IPS-20b (cell line): Measurements from ENCODE around the gene CRAMP1.
A peak's percentile ranks its signal among the peaks of the same experiment; 100 is the strongest.

Source experiments
- H3K27ac ChIP-seq: one replicate; pipeline ENCODE4 v1.5.1; 2013; ENCODE audit warnings: low read length
- H3K27me3 ChIP-seq: 2 replicates; pipeline ENCODE4 v1.6.1; 2013; ENCODE audit warnings: mild to moderate bottlenecking, low read length, inconsistent platforms; ENCODE audit not compliant: insufficient read depth
- H3K36me3 ChIP-seq: 2 replicates; pipeline ENCODE4 v1.6.1; 2013; ENCODE audit warnings: low read depth, mild to moderate bottlenecking, inconsistent platforms, low read length, moderate library complexity; ENCODE audit not compliant: insufficient read depth
- H3K4me1 ChIP-seq: 2 replicates; pipeline ENCODE4 v1.6.1; 2013; ENCODE audit warnings: mild to moderate bottlenecking, control low read depth, inconsistent platforms, low read length, moderate library complexity; ENCODE audit not compliant: insufficient read depth
- H3K4me3 ChIP-seq: 2 replicates; pipeline ENCODE4 v1.5.1; 2013; ENCODE audit warnings: mild to moderate bottlenecking, low read length, inconsistent platforms
- H3K9ac ChIP-seq: 2 replicates; pipeline ENCODE4 v1.6.1; 2013; ENCODE audit warnings: low read depth, mild to moderate bottlenecking, inconsistent platforms, low read length, moderate library complexity
- H3K9me3 ChIP-seq: 2 replicates; pipeline ENCODE4 v1.6.1; 2013; ENCODE audit warnings: mild to moderate bottlenecking, low read depth, low read length, inconsistent platforms; ENCODE audit not compliant: insufficient read depth

CRAMP1 gene, protein sequence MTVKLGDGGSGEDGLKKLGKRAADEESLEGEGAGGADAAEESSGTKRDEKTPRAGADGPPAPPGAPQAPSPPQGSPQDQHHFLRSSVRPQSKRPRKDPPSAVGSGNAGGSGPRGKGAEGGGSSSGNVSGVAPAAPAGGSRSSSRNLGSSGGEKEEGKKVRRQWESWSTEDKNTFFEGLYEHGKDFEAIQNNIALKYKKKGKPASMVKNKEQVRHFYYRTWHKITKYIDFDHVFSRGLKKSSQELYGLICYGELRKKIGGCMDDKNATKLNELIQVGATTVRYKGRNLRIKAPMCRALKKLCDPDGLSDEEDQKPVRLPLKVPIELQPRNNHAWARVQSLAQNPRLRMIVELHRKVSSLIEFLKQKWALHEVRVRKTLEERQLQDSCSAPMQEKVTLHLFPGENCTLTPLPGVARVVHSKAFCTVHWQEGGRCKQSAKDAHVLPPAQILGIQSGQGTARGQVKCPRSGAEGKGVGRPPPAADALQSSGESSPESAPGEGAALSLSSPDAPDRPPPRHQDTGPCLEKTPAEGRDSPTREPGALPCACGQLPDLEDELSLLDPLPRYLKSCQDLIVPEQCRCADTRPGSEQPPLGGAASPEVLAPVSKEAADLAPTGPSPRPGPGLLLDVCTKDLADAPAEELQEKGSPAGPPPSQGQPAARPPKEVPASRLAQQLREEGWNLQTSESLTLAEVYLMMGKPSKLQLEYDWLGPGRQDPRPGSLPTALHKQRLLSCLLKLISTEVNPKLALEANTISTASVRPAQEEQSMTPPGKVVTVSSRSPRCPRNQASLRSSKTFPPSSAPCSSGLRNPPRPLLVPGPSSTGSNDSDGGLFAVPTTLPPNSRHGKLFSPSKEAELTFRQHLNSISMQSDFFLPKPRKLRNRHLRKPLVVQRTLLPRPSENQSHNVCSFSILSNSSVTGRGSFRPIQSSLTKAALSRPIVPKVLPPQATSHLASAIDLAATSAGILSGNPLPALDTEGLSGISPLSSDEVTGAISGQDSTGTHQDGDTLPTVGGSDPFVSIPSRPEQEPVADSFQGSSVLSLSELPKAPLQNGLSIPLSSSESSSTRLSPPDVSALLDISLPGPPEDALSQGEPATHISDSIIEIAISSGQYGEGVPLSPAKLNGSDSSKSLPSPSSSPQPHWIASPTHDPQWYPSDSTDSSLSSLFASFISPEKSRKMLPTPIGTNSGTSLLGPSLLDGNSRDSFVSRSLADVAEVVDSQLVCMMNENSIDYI (N-terminal part only)

GRCh38 chr16:1612320-1613111, at the start of gene CRAMP1:
Gene CRAMP1, plus strand, starts transcription at chr16:1612360. Its CDS starts 2,280 bp downstream, at chr16:1614640.
- Histone ChIP-seq H3K9ac (peak within 1 kb of the TSS; percentile 64; the same call in 1 of the 2 replicates), H3K4me3 (peak within 1 kb of the TSS; percentile 88), H3K4me1 (peaks cover 6% of the 10 kb centered on the region; the same call in 1 of the 2 replicates), H3K27me3 (peaks cover 18% of the 10 kb centered on the region), H3K27ac (no peak within 1 kb of the TSS), H3K36me3 (peaks cover 15% of the 10 kb centered on the region; the same call in 1 of the 2 replicates), H3K9me3 (no peaks in the 10 kb centered on the region)

GRCh38 chr16:1563786-1564185, 48.4 kb upstream of the CRAMP1 start:
- Histone ChIP-seq H3K27ac (no peak overlapping the region), H3K4me1 (no peaks in the 10 kb centered on the region), H3K9me3 (no peaks in the 10 kb centered on the region), H3K36me3 (peaks cover 28% of the 10 kb centered on the region), H3K4me3 (no peak overlapping the region), H3K27me3 (no peaks in the 10 kb centered on the region), H3K9ac (no peak overlapping the region)

DNA sequence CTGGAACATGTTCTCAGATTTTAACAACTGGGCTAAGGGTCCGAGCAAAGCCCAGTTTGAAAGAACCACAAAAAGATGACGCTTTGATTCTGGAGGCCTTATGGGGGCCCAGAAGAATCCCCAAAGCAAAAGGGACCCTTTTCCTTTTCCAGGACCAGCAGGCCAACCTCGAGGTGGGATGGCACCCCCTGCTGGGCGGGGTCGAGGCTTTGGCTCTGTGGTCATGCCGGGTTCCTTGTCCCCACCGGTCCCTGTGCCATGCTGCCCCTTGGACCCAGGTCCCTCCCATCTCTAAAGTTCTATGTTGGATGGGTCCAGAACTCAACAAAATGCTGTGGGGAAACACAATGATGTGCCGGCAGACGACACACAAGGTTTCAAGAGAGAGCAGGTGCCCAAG, 47.8 kb upstream of the CRAMP1 start:
- H3K9ac ChIP-seq = no peak overlapping the region
- H3K36me3 ChIP-seq = peaks cover 28% of the 10 kb centered on the region
- no peaks in the 10 kb centered on the region for H3K9me3 ChIP-seq
- no peaks in the 10 kb centered on the region for H3K4me1 ChIP-seq
- H3K27me3 ChIP-seq = no peaks in the 10 kb centered on the region
- no peak overlapping the region for H3K4me3 ChIP-seq
- H3K27ac ChIP-seq = no peak overlapping the region

GRCh38 chr16:1565083-1565805, 46.9 kb upstream of the CRAMP1 start:
- no peak overlapping the region for H3K27ac ChIP-seq
- H3K36me3 ChIP-seq = peaks cover 19% of the 10 kb centered on the region
- H3K27me3 ChIP-seq = no peaks in the 10 kb centered on the region
- no peak overlapping the region for H3K9ac ChIP-seq
- H3K9me3 ChIP-seq = no peaks in the 10 kb centered on the region
- no peaks in the 10 kb centered on the region for H3K4me1 ChIP-seq
- H3K4me3 ChIP-seq = no peak overlapping the region

DNA sequence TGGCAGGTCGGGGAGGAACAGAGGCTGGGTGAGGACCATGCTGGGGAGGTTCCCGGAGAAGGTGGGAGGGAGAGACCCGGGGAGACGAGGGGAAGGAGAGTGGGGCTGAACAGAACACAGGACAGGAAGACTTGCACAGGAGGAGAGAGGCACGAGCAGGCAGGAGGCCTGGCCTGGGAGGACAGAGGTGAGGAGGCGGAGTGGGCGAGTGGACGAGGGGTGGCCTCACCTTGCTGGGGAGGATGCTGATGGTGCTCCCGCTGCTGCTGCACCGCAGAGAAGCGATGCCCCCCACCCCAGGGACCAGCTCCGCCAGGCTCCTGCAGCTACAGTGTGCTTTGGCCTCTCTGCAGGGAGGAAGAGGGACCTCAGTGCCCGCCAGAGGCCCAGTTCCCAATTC, 44.2 kb upstream of the CRAMP1 start:
- H3K27me3 ChIP-seq = no peaks in the 10 kb centered on the region
- no peaks in the 10 kb centered on the region for H3K4me1 ChIP-seq
- H3K9me3 ChIP-seq = no peaks in the 10 kb centered on the region
- no peak overlapping the region for H3K4me3 ChIP-seq
- H3K27ac ChIP-seq = no peak overlapping the region
- peaks cover 10% of the 10 kb centered on the region for H3K36me3 ChIP-seq
- no peak overlapping the region for H3K9ac ChIP-seq

GRCh38 chr16:1571012-1571671, 41.0 kb upstream of the CRAMP1 start:
- no peaks in the 10 kb centered on the region for H3K4me1 ChIP-seq
- no peak overlapping the region for H3K4me3 ChIP-seq
- H3K27ac ChIP-seq = no peak overlapping the region
- H3K27me3 ChIP-seq = no peaks in the 10 kb centered on the region
- H3K9me3 ChIP-seq = no peaks in the 10 kb centered on the region
- no peak overlapping the region for H3K9ac ChIP-seq
- H3K36me3 ChIP-seq = peaks cover 10% of the 10 kb centered on the region; the same call in 1 of the 2 replicates

GRCh38 chr16:1572673-1573072, 39.5 kb upstream of the CRAMP1 start:
- Histone ChIP-seq H3K9ac (no peak overlapping the region), H3K4me1 (no peaks in the 10 kb centered on the region), H3K27me3 (no peaks in the 10 kb centered on the region), H3K36me3 (peaks cover 10% of the 10 kb centered on the region; the same call in 1 of the 2 replicates), H3K9me3 (no peaks in the 10 kb centered on the region), H3K27ac (no peak overlapping the region), H3K4me3 (no peak overlapping the region)

DNA sequence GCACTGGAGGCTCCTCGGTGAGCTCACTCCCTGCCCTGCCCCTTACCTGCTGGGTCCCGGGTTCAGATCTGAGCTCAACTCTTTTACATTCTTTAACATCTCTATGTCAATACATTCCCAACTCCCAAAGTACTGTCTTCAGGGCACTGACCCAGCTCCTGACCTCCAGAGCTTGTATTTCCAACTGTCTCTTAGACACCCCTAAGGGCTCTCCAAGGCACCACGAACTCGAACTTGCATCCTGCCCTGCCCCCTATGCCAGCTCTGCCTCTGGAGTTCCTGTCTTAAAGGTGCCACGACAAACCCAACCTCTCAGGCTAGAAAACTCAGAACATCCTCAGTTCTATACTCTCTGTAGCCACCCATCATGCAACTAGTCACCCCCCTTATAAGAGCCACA, 38.9 kb upstream of the CRAMP1 start:
- H3K36me3 ChIP-seq = peaks cover 10% of the 10 kb centered on the region; the same call in 1 of the 2 replicates
- no peak overlapping the region for H3K4me3 ChIP-seq
- no peak overlapping the region for H3K27ac ChIP-seq
- no peak overlapping the region for H3K9ac ChIP-seq
- H3K4me1 ChIP-seq = no peaks in the 10 kb centered on the region
- no peaks in the 10 kb centered on the region for H3K9me3 ChIP-seq
- H3K27me3 ChIP-seq = no peaks in the 10 kb centered on the region

- Histone ChIP-seq H3K27me3 (no peaks in the 10 kb centered on the region), H3K9ac (no peak overlapping the region), H3K36me3 (peaks cover 20% of the 10 kb centered on the region; the same call in 1 of the 2 replicates), H3K9me3 (no peaks in the 10 kb centered on the region), H3K27ac (no peak overlapping the region), H3K4me3 (no peak overlapping the region), H3K4me1 (no peaks in the 10 kb centered on the region)
These were observed 36.6 kb upstream of the CRAMP1 start for GRCh38 chr16:1575578-1575977.

- H3K4me3 ChIP-seq = no peak overlapping the region
- H3K27ac ChIP-seq = no peak overlapping the region
- H3K27me3 ChIP-seq = no peaks in the 10 kb centered on the region
- no peaks in the 10 kb centered on the region for H3K4me1 ChIP-seq
- H3K9me3 ChIP-seq = no peaks in the 10 kb centered on the region
- H3K9ac ChIP-seq = no peak overlapping the region
- peaks cover 34% of the 10 kb centered on the region; the same call in 1 of the 2 replicates for H3K36me3 ChIP-seq
These were observed 32.9 kb upstream of the CRAMP1 start for GRCh38 chr16:1579214-1579613.
